PC-3 (cell line): ENCODE measurements around the gene IL1RAP. TPM values are rescaled to one million over a fixed set of nuclear protein-coding genes. Genes with fewer than 3 reads are reported as not detected.

Source experiments
- ATAC-seq: fragments of 200-7000 bp; cut with Tn5 transposase; 2 replicates; pipeline ENCODE4 v1.9.1; 2020; ENCODE audit warnings: mild to moderate bottlenecking, moderate library complexity
- BruUV-seq: library from RNA; stranded (reverse); fragments of 400-500 nt; replicated peaks from 2 replicates; lab custom pipeline; 2021; lab: Mats Ljungman, UMichigan
- CTCF ChIA-PET: fragments of 300-600 bp; sonication (Branson Sonifier 250); formaldehyde crosslinking; loops from one replicate; lab custom pipeline; 2022; ENCODE audit warnings: antibody characterized with exemption; lab: Charles Lee
- POLR2A ChIA-PET: fragments of 300-600 bp; sonication (Branson Sonifier 250); formaldehyde crosslinking; loops from one replicate; lab custom pipeline; 2022; ENCODE audit warnings: antibody characterized with exemption; ENCODE audit not compliant: unreplicated experiment; lab: Charles Lee
- DNase-seq: peaks from one replicate; pipeline ENCODE4 v3.0.0-alpha.2; 2015
- H2AFZ ChIP-seq: fragments of 300-600 bp; sonication (generic); 2 replicates; pipeline ENCODE4 v1.6.0; 2016; ENCODE audit warnings: antibody characterized with exemption, low read length
- H3F3A ChIP-seq: fragments of 300-600 bp; sonication (generic); one replicate; pipeline ENCODE4 v1.6.0; 2017; ENCODE audit warnings: antibody characterized with exemption, low read length, control low read depth, mild to moderate bottlenecking; ENCODE audit not compliant: unreplicated experiment
- H3K27ac ChIP-seq: fragments of 300-600 bp; sonication (generic); 2 replicates; pipeline ENCODE4 v1.5.1; 2016; ENCODE audit warnings: mild to moderate bottlenecking, low read length
- H3K27me3 ChIP-seq: fragments of 300-600 bp; sonication (generic); 2 replicates; pipeline ENCODE4 v1.6.1; 2016; ENCODE audit warnings: low read length, mixed read lengths
- H3K36me3 ChIP-seq: fragments of 300-600 bp; sonication (generic); 2 replicates; pipeline ENCODE4 v1.6.1; 2016; ENCODE audit warnings: low read depth, mixed run types, low read length, mixed read lengths
- H3K4me1 ChIP-seq: fragments of 300-600 bp; sonication (generic); 2 replicates; pipeline ENCODE4 v1.5.1; 2016; ENCODE audit warnings: low read length; ENCODE audit not compliant: insufficient read depth
- H3K4me2 ChIP-seq: fragments of 300-600 bp; sonication (generic); 2 replicates; pipeline ENCODE4 v1.6.0; 2016; ENCODE audit warnings: low read length
- H3K4me3 ChIP-seq: fragments of 300-600 bp; sonication (generic); 2 replicates; pipeline ENCODE4 v1.5.1; 2016; ENCODE audit warnings: mild to moderate bottlenecking, low read length, mixed read lengths
- H3K79me2 ChIP-seq: fragments of 300-600 bp; sonication (generic); 2 replicates; pipeline ENCODE4 v1.6.1; 2017; ENCODE audit warnings: low read length, mixed read lengths
- H3K9ac ChIP-seq: fragments of 300-600 bp; sonication (generic); 2 replicates; pipeline ENCODE4 v1.6.0; 2016; ENCODE audit warnings: mild to moderate bottlenecking, low read length
- H3K9me2 ChIP-seq: fragments of 300-600 bp; sonication (generic); replicated peaks from 2 replicates; pipeline ENCODE4 v1.6.1; 2016; ENCODE audit warnings: mixed run types, low read length, mixed read lengths
- H3K9me3 ChIP-seq: fragments of 300-600 bp; sonication (generic); 2 replicates; pipeline ENCODE4 v1.6.1; 2016; ENCODE audit warnings: low read length, mixed read lengths
- H4K20me1 ChIP-seq: fragments of 300-600 bp; sonication (generic); 2 replicates; pipeline ENCODE4 v1.6.1; 2016; ENCODE audit warnings: low read length, mixed read lengths
- EZH2 ChIP-seq: fragments of 300-600 bp; sonication (generic); IDR thresholded peaks from one replicate; pipeline ENCODE4 v1.6.1; 2017; ENCODE audit warnings: antibody characterized with exemption, mild to moderate bottlenecking, low read length; ENCODE audit not compliant: unreplicated experiment
- EZH2phosphoT487 ChIP-seq: fragments of 300-600 bp; sonication (generic); IDR thresholded peaks from 2 replicates; pipeline ENCODE4 v1.6.1; 2018; ENCODE audit warnings: mild to moderate bottlenecking, antibody characterized with exemption, low read length, borderline replicate concordance
- intact Hi-C: fragments of 100-400 bp; cut with micrococcal nuclease; formaldehyde crosslinking; loops from 2 replicates; pipeline ENCODE4 v1.9.0; 2023
- total RNA-seq: library from RNA; depleted of rRNA; stranded (reverse); fragments of >200 nt; gene quantifications from 2 replicates; pipeline ENCODE4 v1.2.3, GENCODE V29; 2014
- TF ChIP-seq, protein P1 (sequence below): fragments of 300-600 bp; sonication (generic); conservative IDR thresholded peaks from 2 replicates; pipeline ENCODE4 v1.5.1; 2017; ENCODE audit warnings: antibody characterized with exemption, low read depth, mild to moderate bottlenecking, low read length

The IL1RAP gene
- total RNA-seq, 1 experiment from 2014 or later, result 5.0 TPM

DNA sequence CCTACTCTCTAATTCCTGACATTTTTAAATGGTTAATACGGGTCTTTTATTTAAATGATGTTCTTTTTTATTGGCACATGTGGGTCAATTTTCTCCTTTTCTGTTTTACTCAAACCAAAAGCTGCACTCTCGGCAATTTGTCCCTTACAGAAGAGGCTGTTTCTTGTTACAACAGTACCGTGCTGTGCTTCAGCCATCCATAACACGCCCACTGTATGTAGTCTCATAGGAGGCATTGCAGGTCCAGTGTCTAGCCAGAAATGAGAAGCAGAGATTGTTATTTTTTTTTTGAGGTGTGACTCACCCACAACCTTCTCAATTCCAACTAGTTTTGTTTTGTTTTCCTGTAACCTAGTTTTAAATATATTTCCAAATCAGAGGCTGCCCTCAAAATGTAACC lies 184.0 kb downstream of the IL1RAP start:
- Histone ChIP-seq H3K4me1 (peaks cover 19% of the 10 kb centered on the region), H3K36me3 (no peaks in the 10 kb centered on the region), H3K27me3 (no peaks in the 10 kb centered on the region), H2AFZ (peak overlapping the region; percentile 10; the same call in 1 of the 2 replicates), H3K4me3 (0 out of 2 replicates have a peak overlapping the region, but pooled peaks have one; percentile 3), H3K9ac (no peak overlapping the region), H3K79me2 (no peaks in the 10 kb centered on the region), H4K20me1 (no peaks in the 10 kb centered on the region), H3K4me2 (peak overlapping the region; percentile 23), H3K9me2 (no peaks in the 10 kb centered on the region), H3K27ac (no peak overlapping the region), H3F3A (no peaks in the 10 kb centered on the region), H3K9me3 (no peaks in the 10 kb centered on the region)
- no TSS peak for BruUV-seq
- TF ChIP-seq EZH2phosphoT487 (no peak), EZH2 (no peak)
- TF ChIP-seq, protein P1, sequence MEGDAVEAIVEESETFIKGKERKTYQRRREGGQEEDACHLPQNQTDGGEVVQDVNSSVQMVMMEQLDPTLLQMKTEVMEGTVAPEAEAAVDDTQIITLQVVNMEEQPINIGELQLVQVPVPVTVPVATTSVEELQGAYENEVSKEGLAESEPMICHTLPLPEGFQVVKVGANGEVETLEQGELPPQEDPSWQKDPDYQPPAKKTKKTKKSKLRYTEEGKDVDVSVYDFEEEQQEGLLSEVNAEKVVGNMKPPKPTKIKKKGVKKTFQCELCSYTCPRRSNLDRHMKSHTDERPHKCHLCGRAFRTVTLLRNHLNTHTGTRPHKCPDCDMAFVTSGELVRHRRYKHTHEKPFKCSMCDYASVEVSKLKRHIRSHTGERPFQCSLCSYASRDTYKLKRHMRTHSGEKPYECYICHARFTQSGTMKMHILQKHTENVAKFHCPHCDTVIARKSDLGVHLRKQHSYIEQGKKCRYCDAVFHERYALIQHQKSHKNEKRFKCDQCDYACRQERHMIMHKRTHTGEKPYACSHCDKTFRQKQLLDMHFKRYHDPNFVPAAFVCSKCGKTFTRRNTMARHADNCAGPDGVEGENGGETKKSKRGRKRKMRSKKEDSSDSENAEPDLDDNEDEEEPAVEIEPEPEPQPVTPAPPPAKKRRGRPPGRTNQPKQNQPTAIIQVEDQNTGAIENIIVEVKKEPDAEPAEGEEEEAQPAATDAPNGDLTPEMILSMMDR, result no peak
- peak; percentile 47 for DNase-seq
- intact Hi-C loops, result loop anchor here (1.0 to 5.0 kb wide), 4 partner anchors 184 to 737 kb away; partner anchors contain the start of gene IL1RAP
- ChIA-PET CTCF (no interaction called here), POLR2A (interaction anchor here (0.6 kb wide), 1 partner anchor 736 kb away, joined by 3 read pairs; no protein-coding TSS in a partner anchor)
- ATAC-seq, result peak; percentile 67

DNA sequence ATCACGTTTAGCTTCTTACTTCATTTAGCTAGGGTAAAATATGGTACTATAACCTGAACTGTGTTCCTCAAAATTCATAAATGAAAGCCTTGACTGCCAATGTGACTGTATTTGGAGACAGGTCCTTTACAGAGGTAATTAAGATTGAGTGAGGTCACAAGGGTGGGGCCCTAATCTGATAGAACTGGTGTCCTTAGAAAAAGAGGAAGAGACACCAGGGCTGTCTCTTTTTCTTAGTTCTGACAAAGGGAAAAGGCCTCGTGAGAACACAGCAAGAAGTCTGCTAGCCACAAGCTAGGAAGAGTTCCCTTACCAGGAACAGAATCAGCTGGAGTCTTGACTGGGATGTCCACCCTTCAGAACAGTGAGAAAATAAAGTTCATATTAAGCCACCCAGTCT lies 185.9 kb downstream of the IL1RAP start:
- no peak for DNase-seq
- no TSS peak for BruUV-seq
- Histone ChIP-seq H3K9ac (no peak overlapping the region), H3K79me2 (no peaks in the 10 kb centered on the region), H3K27me3 (no peaks in the 10 kb centered on the region), H3K36me3 (no peaks in the 10 kb centered on the region), H3K9me2 (no peaks in the 10 kb centered on the region), H4K20me1 (no peaks in the 10 kb centered on the region), H3K4me3 (no peak overlapping the region), H3K4me2 (no peak overlapping the region), H3K27ac (no peak overlapping the region), H3K4me1 (peaks cover 19% of the 10 kb centered on the region), H3F3A (no peaks in the 10 kb centered on the region), H2AFZ (no peak overlapping the region), H3K9me3 (no peaks in the 10 kb centered on the region)
- ChIA-PET CTCF (interaction anchor here (1.4 kb wide), 1 partner anchor 351 kb away, joined by 15 read pairs; no protein-coding TSS in a partner anchor), POLR2A (no interaction called here)
- no peak for ATAC-seq
- TF ChIP-seq EZH2phosphoT487 (no peak), EZH2 (no peak)
- TF ChIP-seq, protein P1, result no peak
- intact Hi-C loops, result loop anchor here (5.0 kb wide), 2 partner anchors 183 to 472 kb away; no protein-coding TSS in a partner anchor

DNA sequence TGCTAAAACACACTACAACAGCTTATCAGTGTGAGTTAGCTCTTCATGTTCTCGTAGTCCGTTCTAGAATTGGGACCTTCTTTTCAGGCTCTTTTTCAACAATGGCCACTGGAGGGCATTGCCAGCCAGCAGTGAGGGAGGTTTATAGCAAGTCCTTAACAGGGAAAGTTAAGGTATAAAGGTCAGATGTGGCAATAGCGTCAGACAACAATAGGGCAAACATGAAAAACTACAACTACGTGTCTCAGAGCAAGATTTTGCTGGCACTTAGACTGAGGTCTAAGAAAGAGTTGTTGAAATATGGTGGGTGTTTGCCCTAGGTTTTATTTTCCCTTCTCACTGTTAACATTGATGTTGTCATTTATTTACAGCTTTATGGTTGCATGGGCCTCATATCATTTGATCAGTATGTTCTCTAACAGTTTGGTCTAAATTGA lies 187.2 kb downstream of the IL1RAP start:
- H3F3A ChIP-seq, result no peaks in the 10 kb centered on the region
- peak overlapping the region; percentile 5; the same call in 1 of the 2 replicates for H3K4me2 ChIP-seq
- H3K27me3 ChIP-seq, result no peaks in the 10 kb centered on the region
- no peaks in the 10 kb centered on the region for H3K9me3 ChIP-seq
- intact Hi-C loops, result loop anchor here (1.0 to 5.0 kb wide), 5 partner anchors 110 to 1743 kb away; partner anchors contain the start of gene GMNC
- H3K4me3 ChIP-seq, result no peak overlapping the region
- H3K9ac ChIP-seq, result no peak overlapping the region
- no peak overlapping the region for H3K27ac ChIP-seq
- H3K79me2 ChIP-seq, result no peaks in the 10 kb centered on the region
- no peak for TF ChIP-seq EZH2
- TF ChIP-seq, protein P1, result peak; percentile 95
- H3K4me1 ChIP-seq, result peaks cover 19% of the 10 kb centered on the region
- H4K20me1 ChIP-seq, result no peaks in the 10 kb centered on the region
- 0 out of 2 replicates have a peak overlapping the region, but pooled peaks have one; percentile 11 for H2AFZ ChIP-seq
- peak; percentile 93 for ATAC-seq
- DNase-seq, result peak; percentile 87
- H3K36me3 ChIP-seq, result no peaks in the 10 kb centered on the region
- CTCF ChIA-PET, result interaction anchor here (0.6 to 1.4 kb wide), 18 partner anchors 9 to 1873 kb away, joined by 3 to 15 read pairs (median 4); partner anchors contain the start of genes GMNC and IL1RAP
- H3K9me2 ChIP-seq, result no peaks in the 10 kb centered on the region
- POLR2A ChIA-PET, result interaction anchor here (0.6 kb wide), 2 partner anchors 11 to 629 kb away, joined by 3 read pairs; partner anchors contain the start of gene UTS2B
- no TSS peak for BruUV-seq
